DOHH2 (cell line): Measurements from ENCODE around the gene VWF.

ENCODE experiments used
- H3F3A ChIP-seq: fragments of 200-600 bp; sonication (generic), shearing (Covaris generic); 2 replicates; pipeline ENCODE4 v1.6.0; 2016; ENCODE audit warnings: antibody characterized with exemption, mild to moderate bottlenecking; ENCODE audit not compliant: control insufficient read depth, insufficient read depth
- H3K27ac ChIP-seq: fragments of 200-600 bp; sonication (generic); 2 replicates; pipeline ENCODE4 v1.5.1; 2014; ENCODE audit warnings: low read depth, mild to moderate bottlenecking, low read length, moderate library complexity
- H3K27me3 ChIP-seq: fragments of 200-600 bp; sonication (generic); 2 replicates; pipeline ENCODE4 v1.6.1; 2014; ENCODE audit warnings: mild to moderate bottlenecking, low read length, mixed read lengths; ENCODE audit not compliant: control insufficient read depth
- H3K36me3 ChIP-seq: fragments of 200-600 bp; sonication (generic); 2 replicates; pipeline ENCODE4 v1.6.1; 2014; ENCODE audit warnings: mild to moderate bottlenecking, low read length, moderate library complexity, mixed read lengths; ENCODE audit not compliant: control insufficient read depth
- H3K4me1 ChIP-seq: fragments of 200-600 bp; sonication (generic); 2 replicates; pipeline ENCODE4 v1.6.1; 2014; ENCODE audit warnings: mild to moderate bottlenecking, low read length, mixed read lengths; ENCODE audit not compliant: control insufficient read depth
- H3K4me2 ChIP-seq: fragments of 200-600 bp; sonication (generic); 2 replicates; pipeline ENCODE4 v1.6.0; 2014; ENCODE audit warnings: mild to moderate bottlenecking, low read length, moderate library complexity
- H3K4me3 ChIP-seq: fragments of 200-600 bp; sonication (generic); 2 replicates; pipeline ENCODE4 v1.5.1; 2014; ENCODE audit warnings: mild to moderate bottlenecking, low read length, mixed read lengths
- H3K79me2 ChIP-seq: fragments of 200-600 bp; sonication (generic); 2 replicates; pipeline ENCODE4 v1.6.1; 2014; ENCODE audit warnings: mild to moderate bottlenecking, low read length, mixed read lengths; ENCODE audit not compliant: control insufficient read depth
- H3K9me2 ChIP-seq: fragments of 200-600 bp; sonication (generic); replicated peaks from 2 replicates; pipeline ENCODE4 v1.6.1; 2014; ENCODE audit warnings: mild to moderate bottlenecking, low read length, mixed read lengths; ENCODE audit not compliant: control insufficient read depth
- H3K9me3 ChIP-seq: fragments of 200-600 bp; sonication (generic); 2 replicates; pipeline ENCODE4 v1.6.1; 2014; ENCODE audit warnings: antibody characterized with exemption, low read length, mixed read lengths; ENCODE audit not compliant: control insufficient read depth, insufficient read depth
- H4K20me1 ChIP-seq: fragments of 200-600 bp; sonication (generic); 2 replicates; pipeline ENCODE4 v1.6.0; 2014; ENCODE audit warnings: low read depth, mild to moderate bottlenecking, antibody characterized with exemption, low read length, moderate library complexity; ENCODE audit not compliant: control insufficient read depth, insufficient read depth
- EZH2phosphoT487 ChIP-seq: fragments of 200-600 bp; sonication (generic); IDR thresholded peaks from 2 replicates; pipeline ENCODE4 v1.6.1; 2017; ENCODE audit warnings: borderline replicate concordance, mild to moderate bottlenecking, antibody characterized with exemption, low read length, moderate library complexity, mixed read lengths
- TF ChIP-seq, protein P1 (sequence below): fragments of 200-600 bp; sonication (generic); IDR thresholded peaks from one replicate; pipeline ENCODE4 v1.5.1; 2014; ENCODE audit warnings: antibody characterized with exemption, mild to moderate bottlenecking, low read depth, low read length; ENCODE audit not compliant: poor library complexity, severe bottlenecking

Gene VWF

DNA sequence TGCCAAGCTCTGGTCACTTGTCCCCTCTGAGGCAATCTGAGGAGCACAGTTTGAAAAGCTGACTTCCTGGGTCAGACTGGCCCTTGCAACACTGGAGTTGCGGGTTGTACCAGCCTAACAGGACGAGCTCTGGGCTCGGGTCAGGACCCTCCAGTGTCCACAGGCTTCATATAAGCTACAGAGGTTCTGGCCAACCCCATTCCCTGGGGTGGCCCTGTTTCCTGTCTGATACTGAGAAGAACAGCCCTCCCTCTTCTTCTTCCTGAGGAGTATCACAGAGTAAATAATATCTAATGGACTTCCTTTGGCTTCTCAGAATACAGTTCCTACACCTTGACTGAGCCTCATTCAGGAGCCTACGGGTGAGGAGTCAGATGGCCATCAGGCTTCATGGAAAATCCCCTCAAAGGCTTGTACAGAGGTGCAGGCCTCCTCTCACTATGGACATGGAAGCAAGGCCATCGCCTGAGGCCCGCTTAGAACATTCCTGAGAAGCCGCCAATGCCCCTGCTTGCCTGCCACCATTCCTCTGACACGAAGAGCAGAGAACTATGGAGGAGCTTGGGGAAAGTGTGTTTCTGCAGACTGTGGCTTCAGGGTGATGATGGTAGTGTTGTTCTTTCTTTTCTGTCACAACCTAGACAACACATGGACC lies 150.9 kb downstream of the VWF start:
- no peaks in the 10 kb centered on the region for H3K9me2 ChIP-seq
- H4K20me1 ChIP-seq: no peaks in the 10 kb centered on the region
- no peaks in the 10 kb centered on the region for H3K9me3 ChIP-seq
- no peak overlapping the region for H3K4me3 ChIP-seq
- H3K36me3 ChIP-seq: no peaks in the 10 kb centered on the region
- H3K4me2 ChIP-seq: no peak overlapping the region
- no peak for TF ChIP-seq EZH2phosphoT487
- TF ChIP-seq, protein P1, sequence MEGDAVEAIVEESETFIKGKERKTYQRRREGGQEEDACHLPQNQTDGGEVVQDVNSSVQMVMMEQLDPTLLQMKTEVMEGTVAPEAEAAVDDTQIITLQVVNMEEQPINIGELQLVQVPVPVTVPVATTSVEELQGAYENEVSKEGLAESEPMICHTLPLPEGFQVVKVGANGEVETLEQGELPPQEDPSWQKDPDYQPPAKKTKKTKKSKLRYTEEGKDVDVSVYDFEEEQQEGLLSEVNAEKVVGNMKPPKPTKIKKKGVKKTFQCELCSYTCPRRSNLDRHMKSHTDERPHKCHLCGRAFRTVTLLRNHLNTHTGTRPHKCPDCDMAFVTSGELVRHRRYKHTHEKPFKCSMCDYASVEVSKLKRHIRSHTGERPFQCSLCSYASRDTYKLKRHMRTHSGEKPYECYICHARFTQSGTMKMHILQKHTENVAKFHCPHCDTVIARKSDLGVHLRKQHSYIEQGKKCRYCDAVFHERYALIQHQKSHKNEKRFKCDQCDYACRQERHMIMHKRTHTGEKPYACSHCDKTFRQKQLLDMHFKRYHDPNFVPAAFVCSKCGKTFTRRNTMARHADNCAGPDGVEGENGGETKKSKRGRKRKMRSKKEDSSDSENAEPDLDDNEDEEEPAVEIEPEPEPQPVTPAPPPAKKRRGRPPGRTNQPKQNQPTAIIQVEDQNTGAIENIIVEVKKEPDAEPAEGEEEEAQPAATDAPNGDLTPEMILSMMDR: no peak
- H3K27me3 ChIP-seq: peaks cover 6% of the 10 kb centered on the region
- H3K27ac ChIP-seq: no peak overlapping the region
- no peaks in the 10 kb centered on the region for H3K79me2 ChIP-seq
- H3K4me1 ChIP-seq: no peaks in the 10 kb centered on the region
- H3F3A ChIP-seq: no peaks in the 10 kb centered on the region

DNA sequence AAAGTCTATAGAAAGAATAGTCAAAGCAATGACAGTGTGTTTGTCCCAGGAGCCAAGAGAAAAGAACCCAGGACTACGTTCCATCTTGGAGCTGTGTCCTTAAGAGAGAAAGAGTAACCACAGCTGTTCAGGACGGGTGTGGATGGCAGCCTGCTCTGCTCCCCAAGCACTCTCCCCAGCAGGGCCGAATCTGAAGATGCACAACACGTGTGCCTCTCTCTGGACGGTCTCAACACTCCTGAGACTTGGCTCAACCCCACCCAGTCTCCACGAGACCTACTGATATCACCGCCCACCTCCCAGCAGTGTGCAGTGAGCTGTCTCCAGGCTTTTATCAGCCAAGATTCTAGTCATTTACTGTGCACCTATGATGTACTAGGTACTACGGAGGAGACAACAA lies 152.1 kb downstream of the VWF start:
- Histone ChIP-seq H3K4me2 (no peak overlapping the region), H3K9me2 (no peaks in the 10 kb centered on the region), H3F3A (no peaks in the 10 kb centered on the region), H3K9me3 (no peaks in the 10 kb centered on the region), H3K27me3 (peaks cover 6% of the 10 kb centered on the region), H3K79me2 (no peaks in the 10 kb centered on the region), H3K4me3 (no peak overlapping the region), H4K20me1 (no peaks in the 10 kb centered on the region), H3K27ac (no peak overlapping the region), H3K36me3 (no peaks in the 10 kb centered on the region), H3K4me1 (no peaks in the 10 kb centered on the region)
- TF ChIP-seq EZH2phosphoT487: no peak
- TF ChIP-seq, protein P1: no peak

DNA sequence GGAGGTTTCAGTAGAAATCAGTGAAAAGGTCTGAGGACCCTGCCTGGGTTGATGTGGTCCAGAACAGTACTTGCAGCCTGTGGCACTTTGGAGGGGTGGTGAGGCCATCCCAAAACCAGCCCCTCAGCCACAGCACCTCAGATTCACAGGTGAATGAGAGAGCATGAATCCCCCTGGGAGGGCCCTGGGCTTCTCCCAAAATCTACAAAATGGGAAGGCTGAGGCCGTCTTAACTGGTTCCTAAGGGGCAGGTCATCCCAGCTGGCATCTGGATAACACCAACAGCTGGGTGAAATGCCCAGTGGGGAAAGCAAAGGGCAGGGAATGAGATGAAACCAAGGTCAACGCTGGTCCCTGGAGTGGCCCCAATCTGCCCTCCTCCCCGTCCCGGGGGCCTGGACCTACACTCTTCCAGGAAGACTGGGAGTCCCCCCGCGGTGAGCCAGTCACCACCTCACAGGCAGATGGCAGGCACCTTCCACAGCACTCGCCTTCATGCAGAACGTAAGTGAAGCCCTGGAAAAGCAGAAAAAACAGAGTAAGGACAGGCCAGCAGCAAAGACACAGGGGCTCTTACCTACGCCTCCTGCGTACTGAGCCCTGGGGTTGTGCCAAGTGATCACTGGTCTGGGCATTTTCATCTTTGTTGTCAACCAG lies 153.1 kb downstream of the VWF start:
- TF ChIP-seq, protein P1: no peak
- no peak for TF ChIP-seq EZH2phosphoT487
- Histone ChIP-seq H3K4me1 (no peaks in the 10 kb centered on the region), H3K4me2 (no peak overlapping the region), H3K9me3 (no peaks in the 10 kb centered on the region), H4K20me1 (no peaks in the 10 kb centered on the region), H3K27me3 (peaks cover 6% of the 10 kb centered on the region), H3K27ac (no peak overlapping the region), H3K9me2 (no peaks in the 10 kb centered on the region), H3K36me3 (no peaks in the 10 kb centered on the region), H3K4me3 (no peak overlapping the region), H3K79me2 (no peaks in the 10 kb centered on the region), H3F3A (no peaks in the 10 kb centered on the region)
